Placental epithelial cell (primary cell): ENCODE results near the gene TSR2. TPM values are rescaled to one million over a fixed set of nuclear protein-coding genes. Genes with fewer than 3 reads are reported as not detected.

ENCODE experiments used
- total RNA-seq: library from RNA; depleted of rRNA; stranded (reverse); fragments of >200 nt; gene quantifications from 2 replicates; pipeline ENCODE4 v1.2.3, GENCODE V29; 2012

Gene TSR2, protein sequence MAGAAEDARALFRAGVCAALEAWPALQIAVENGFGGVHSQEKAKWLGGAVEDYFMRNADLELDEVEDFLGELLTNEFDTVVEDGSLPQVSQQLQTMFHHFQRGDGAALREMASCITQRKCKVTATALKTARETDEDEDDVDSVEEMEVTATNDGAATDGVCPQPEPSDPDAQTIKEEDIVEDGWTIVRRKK
- total RNA-seq, result 7.8 and 14.9 TPM in 2 replicates

DNA sequence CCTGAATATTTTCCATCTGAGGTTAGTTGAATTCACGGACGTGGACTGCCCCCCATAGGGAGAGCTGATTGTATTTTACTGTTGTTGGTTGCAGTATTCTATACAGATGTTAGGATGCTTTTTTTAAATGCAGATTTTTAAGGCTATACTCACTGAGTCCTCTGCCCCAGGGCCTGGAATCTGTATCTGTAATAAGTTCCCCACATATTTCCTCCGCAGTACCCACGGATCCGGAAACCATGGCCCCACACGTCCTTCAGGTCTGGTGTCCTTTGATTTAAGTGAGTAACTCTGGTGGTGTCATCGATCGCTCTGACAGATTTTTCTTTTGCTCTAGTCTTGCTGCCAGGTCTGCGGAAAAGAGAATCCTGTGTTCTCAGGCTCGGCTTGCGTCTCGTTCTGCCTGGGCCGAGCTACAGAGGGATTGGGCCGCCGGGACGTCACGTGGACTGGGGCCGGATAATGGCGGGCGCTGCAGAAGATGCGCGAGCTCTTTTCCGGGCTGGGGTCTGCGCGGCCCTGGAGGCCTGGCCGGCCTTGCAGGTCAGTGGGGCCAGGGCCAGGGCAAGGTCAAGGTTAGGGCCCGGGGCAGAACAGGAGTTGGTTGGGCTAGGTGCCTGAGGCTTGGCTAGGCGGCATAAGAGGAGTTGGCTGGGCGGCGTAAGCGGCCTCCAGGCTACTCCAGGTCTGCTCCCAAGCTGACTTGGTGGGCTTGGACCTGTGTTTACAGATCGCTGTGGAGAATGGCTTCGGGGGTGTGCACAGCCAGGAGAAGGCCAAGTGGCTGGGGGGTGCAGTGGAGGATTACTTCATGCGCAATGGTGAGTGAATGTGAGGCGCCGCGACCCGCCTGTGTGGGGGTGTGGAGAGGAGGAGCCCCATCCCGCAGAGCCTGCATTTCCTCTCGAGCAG lies at the start of gene TSR2:
TSS of gene TSR2 (plus strand) at position 445 of the 912 bp plus-strand sequence. CDS start at position 463, 18 bp downstream.

Other genes starting within 250 kb of the TSR2 start
- gene WNK3, start 82.4 kb upstream of the TSR2 start, total RNA-seq, result 4.6 and 4.7 TPM in 2 replicates
- 8.4 and 11.0 TPM in 2 replicates for gene FGD1, start 55.8 kb downstream of the TSR2 start, total RNA-seq
- gene GNL3L, start 89.8 kb downstream of the TSR2 start, total RNA-seq, result 29.4 and 43.6 TPM in 2 replicates